Activated CD4-positive, CD25-positive, alpha-beta regulatory T cell (primary cell): ENCODE data around the gene CPZ.

Source experiments
- DNase-seq, 4 experiments: peaks; one replicate each; lab custom pipeline; 2025; lab: John Stamatoyannopoulos, UW

CPZ gene

GRCh38 chr4:8581094-8581861 is 11.3 kb upstream of the CPZ start:
- DNase-seq = no peak

GRCh38 chr4:8582016-8582415 is 10.5 kb upstream of the CPZ start:
- no peak for DNase-seq

DNA sequence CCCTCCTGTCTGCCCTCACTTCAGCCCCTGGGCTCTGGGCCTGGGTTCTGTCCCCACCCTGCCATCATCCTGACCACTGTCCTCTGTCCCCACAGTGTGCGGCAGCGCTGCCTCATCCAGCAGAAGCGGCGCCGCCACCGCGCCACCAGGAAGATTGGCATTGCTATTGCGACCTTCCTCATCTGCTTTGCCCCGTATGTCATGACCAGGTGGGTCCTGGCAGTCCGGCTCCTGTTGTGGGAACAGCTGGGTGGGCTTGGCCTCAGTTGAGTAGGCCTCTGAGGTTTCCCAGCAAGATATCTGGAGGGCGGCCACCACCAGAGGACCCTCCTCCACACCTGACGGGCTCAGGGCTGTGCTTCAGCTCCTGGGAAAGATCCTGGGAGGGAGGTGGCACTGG is 10.1 kb upstream of the CPZ start:
- DNase-seq = no peak

DNA sequence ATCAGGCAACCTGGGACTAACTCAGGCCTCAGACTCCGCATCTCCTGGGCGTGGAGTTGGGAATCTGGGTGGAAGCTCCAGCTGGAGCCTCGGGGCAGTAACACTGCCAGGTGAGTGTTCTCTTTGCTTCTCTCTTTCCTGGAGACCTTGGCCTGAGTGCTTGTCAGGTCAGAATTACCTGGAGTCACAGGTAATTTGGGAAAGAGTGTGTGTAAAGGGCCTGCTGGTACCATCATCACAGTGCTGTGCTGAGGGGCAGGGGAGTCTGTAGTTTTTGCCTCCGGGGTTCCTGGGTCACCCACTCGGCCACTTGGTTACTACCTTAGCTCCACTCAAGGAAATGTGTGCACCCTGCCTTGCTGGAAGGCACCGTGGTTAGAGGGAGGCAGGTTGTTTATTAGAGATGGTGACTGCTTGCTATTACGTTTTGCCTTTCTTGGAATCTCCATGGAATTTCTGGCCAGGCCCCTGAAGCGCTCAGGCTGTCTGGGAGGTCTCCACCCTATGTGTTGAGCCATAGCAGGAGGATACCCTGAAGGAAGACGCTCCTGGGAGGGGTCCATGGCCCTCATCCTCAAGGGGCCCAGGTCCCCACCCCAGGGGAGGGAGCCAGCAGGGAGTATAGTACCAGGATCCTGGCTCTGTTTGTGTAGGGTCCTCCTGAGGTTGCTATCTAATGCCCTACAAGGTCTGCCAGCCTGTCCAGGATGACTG is 9.5 kb upstream of the CPZ start:
- DNase-seq = no peak

DNA sequence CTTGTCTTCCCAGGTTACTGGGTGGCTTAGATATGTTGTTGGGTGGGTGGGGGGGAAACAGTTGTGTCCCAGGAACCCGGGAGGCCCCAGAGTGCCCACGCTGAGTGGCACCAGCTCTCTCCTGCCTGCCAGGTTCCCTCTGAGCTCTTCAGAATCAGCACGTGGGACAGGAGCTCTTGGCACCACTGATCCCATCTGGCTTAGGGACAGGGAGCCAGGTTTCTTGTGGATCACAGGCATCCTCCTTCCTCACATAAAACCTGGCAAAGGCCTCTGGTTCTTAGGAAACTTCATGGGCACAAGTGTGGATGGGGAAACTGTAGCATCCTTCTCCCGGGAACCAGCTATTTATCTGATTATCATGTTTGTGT is 8.9 kb upstream of the CPZ start:
- no peak for DNase-seq

DNA sequence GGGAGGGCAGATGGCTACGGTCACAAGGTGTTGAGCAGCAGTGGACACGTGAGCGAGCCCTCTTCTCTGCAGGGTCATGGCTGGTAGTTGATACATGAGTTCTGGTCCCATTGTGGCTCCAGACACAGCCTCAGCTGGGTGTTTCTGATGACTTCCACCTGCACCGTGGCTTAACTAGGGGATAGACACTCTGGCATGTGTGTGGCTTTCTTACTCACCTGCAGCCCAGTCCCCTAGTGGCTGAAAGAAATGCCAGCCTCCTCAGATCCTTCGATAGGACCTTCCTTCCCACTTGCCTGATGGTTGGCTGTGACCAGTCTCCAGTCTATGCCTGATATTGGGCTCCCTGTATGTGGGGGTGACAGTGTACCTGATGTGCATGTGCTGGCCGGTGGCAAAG is 7.4 kb upstream of the CPZ start:
- no peak for DNase-seq

- no peak for DNase-seq
Measured at GRCh38 chr4:8585721-8586212, 6.8 kb upstream of the CPZ start.

DNA sequence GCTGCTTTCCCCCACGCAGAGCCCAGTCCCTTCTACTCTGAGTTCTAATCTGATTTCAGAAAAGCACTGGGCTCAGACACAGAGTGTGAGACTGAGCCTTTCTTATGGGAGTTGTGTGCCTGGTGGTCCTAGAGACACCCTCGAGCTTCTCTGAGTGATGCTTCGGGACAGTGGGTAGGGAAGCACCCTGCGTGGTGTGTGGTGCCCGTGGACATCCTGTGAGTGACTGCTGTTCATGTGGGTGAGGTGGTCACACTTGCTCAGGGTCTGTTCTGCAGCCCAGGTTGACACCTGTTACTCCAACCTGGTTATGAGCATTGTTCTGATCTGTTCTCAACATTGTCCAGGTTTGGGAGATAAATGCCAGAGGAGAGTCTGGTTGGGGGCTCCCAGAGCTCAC is 6.3 kb upstream of the CPZ start:
- DNase-seq = no peak

GRCh38 chr4:8586671-8587468 is 5.7 kb upstream of the CPZ start:
- DNase-seq = no peak

GRCh38 chr4:8587469-8588195 is 4.9 kb upstream of the CPZ start:
- DNase-seq = no peak

GRCh38 chr4:8588196-8588470 is 4.4 kb upstream of the CPZ start:
- no peak for DNase-seq

- DNase-seq = no peak
Measured at GRCh38 chr4:8589336-8589735, 3.2 kb upstream of the CPZ start.

- no peak for DNase-seq
Measured at GRCh38 chr4:8589823-8590545, 2.6 kb upstream of the CPZ start.

- DNase-seq = no peak
Measured at GRCh38 chr4:8590546-8590880, 2.1 kb upstream of the CPZ start.

- no peak for DNase-seq
Measured at GRCh38 chr4:8591114-8591513, 1.5 kb upstream of the CPZ start.

DNA sequence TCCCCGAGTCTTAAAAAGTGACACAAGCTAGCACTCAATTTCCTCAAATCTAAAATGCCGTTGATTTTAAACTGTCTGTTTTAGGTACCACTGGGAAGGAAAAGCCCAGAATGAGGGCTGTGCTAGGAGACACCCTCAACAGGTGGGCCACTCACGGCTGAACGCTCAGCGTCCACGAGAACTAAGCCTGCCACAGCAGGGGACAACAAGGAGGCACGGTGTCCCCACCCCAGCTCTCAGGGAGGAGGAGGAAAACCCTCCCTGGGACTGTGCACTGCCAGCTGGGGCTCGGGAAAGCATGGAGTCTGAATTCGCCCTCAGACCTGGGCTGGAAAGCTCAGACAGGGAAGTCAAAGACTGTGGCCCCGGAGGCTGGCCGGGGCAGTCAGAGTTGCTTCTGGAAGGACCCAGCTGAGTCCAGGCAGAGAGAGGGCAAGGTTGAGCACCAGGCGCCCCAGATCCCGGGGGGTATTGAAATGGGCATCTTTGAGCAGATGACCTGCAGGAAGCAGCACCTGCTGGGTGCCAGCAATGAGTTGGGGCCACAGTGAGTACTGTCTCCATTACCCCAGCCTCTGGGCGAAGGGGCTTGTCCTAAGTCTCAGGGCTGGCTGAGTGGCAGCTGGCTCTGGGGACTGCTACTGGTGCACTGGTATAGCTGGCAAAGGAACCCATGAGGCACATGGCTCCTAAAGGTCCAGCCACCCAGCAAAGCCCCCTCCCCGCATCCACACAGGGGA is 769 bp upstream of the CPZ start:
- no peak for DNase-seq

DNA sequence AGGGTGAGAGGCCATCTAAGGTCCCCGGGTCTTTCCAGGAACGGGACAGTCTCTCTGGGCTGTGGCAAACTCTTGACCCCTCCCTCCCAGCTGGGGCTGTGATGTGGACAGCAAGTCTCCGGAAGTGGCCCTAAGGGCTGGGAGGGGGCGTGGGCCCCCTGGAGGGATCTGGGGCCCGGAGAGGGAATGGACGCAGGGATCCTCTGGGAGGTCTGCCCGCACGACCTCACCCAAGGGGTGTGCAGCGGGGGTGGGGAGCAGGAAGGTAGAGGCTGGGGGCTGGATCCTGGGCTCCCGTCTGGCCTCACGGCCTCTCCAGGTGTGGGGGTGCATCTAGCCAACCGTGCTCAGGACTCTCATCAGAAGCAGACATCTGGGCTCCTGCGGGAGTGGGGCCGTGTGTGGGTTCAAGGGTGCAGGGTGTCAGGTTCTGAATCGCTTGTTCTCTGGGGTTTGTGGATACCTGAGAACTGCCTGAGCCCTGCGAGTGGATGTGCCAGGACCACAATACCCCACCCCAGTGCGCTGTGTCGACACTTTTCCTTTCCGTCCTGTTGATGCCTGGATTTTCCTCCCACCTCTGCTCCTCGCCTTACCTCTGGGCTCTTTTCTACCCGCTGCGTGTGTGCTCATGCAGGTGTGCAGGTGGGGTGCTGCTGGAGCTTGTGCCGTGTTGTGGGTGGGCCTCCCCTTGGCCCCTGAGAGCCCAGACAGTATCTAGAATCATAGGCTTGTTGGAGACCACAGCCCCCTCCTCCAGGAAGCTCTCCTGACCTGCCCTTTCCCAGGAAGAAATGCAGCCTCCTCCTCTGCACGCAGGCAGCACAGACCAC is 915 bp downstream of the CPZ start:
- DNase-seq = no peak

DNA sequence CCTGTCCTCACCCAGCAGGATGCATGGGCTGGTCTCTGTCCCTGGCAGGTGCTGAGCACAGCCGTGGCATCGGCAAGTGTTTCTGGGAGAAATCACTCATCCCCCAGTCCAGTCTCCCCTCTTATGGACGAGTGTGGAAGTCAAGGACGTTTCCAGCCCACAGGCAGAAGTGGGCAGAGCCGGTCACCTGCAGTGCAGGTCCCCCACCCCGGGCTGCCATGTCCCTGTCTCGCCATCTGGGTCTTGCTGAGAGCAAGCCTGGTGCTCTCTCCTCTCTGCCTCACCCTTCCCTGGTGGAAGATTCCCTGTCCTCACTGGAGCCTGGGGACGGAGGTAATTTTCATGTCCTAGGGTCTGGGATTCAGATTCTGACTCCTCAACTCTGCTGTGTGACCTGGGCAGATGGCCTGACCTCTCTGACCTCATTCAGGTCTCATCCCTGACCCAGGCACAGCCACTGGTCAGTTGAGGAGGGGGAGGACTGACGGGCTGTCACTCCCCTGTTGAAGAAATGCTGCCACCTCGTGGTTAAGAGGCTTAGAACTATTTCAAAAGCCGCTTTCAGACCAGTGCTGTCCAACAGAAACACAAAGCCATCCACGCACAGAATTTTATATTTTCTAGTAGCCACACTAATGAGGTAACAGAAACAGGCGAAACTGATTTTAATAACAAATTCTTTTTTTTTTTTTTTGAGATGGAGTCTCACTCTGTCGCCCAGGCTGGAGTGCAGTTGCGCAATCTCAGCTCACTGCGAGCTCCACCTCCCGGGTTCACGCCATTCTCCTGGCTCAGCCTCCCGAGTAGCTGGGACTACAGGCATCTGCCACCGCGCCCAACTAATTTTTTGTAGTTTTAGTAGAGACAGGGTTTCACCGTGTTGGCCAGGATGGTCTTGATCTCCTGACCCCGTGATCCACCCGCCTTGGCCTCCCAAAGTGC is 1.8 kb downstream of the CPZ start:
- no peak for DNase-seq
